ENCODE results near the gene DGAT2. TPM values are rescaled to one million over a fixed set of nuclear protein-coding genes. Genes with fewer than 3 reads are reported as not detected.

DGAT2 gene
- polyA plus RNA-seq, 1 donor (not counting 4 experiments of a cell fraction or from before 2014, with no cell fraction given), result 1.8 TPM

DNA sequence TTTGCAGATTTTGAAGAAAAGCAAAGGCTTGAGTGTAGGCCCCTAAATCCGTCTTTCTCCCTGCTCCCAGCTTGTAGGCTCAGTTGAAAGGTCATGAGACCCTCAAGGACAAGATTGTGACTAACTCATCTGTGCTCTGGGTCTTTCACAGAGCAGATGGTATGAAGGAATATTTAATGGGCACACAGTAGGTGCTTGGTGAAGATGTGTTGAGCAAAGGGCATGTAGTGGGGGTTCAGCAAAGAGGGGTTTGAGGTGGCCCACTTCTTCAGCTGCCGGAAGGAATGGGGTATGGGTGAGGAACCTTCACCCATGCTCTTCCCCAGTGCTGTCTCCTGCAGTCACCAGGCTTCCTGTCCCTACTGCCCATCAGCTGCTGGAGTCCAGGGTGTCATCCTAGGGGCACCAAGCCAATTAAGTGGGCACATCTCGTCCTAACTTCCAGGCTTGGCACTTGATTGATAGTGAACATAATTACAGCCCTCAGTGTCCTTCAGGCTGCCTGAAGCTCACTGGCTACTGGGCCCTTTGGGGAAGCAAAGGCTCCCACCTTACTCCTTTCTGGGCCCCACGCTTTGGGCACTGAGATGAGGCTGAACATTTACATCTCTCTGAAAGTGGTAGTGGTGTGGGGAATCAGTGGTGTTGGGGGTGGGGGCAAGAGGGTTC, 15.0 kb downstream of the DGAT2 start:
- no peaks in the 10 kb centered on the region for H3K27me3 ChIP-seq (ENCODE audit: control insufficient read depth, extremely low read depth, insufficient read depth, low read length)
- no peak overlapping the region for H3K4me3 ChIP-seq (ENCODE audit: control insufficient read depth in 2 of 3, extremely low read depth in 1 of 3, insufficient read depth in 2 of 3, low read depth in 1 of 3, low read length in 3 of 3)
- H3K4me2 ChIP-seq (ENCODE audit: control insufficient read depth, extremely low read depth, insufficient read depth, low read depth, low read length), result no peak overlapping the region
- H4K20me1 ChIP-seq (ENCODE audit: control insufficient read depth, extremely low read depth, insufficient read depth, low read length), result no peaks in the 10 kb centered on the region
- H3K9ac ChIP-seq (ENCODE audit: control insufficient read depth, extremely low read depth, insufficient read depth, low read length), result no peak overlapping the region
- no peaks in the 10 kb centered on the region for H3K9me3 ChIP-seq (ENCODE audit: control insufficient read depth, low read depth, low read length)
- H2AFZ ChIP-seq (ENCODE audit: control insufficient read depth, low read length), result no peak overlapping the region
- dilution Hi-C loops (cut with MboI; ENCODE audit: extremely low pct_ligation_motif_present, low sequenced_read_pairs), result no loop called here
- no peak overlapping the region for H3K27ac ChIP-seq (ENCODE audit: control insufficient read depth, insufficient read depth, low read length)
- FAIRE-seq, result no peak
- no peaks in the 10 kb centered on the region for H3K36me3 ChIP-seq (ENCODE audit: control insufficient read depth in 2 of 2, extremely low read depth in 1 of 2, insufficient read depth in 2 of 2, low read length in 2 of 2)
- no peaks in the 10 kb centered on the region for H3K9me1 ChIP-seq (ENCODE audit: control insufficient read depth, extremely low read depth, insufficient read depth, low read length)
- DNase-seq (ENCODE audit: low read depth, low spot score), result no peak
- no peaks in the 10 kb centered on the region for H3K4me1 ChIP-seq (ENCODE audit: control insufficient read depth, extremely low read depth, insufficient read depth, low read length)
- H3K79me2 ChIP-seq (ENCODE audit: control insufficient read depth, insufficient read depth, low read length), result no peaks in the 10 kb centered on the region
- TF ChIP-seq CTCF (optimal IDR thresholded peaks at IDR 0.05 in 1 of 3, IDR thresholded peaks at IDR 0.05 in 1 of 3, conservative IDR thresholded peaks at IDR 0.05 in 1 of 3; ENCODE audit: extremely low read depth in 1 of 3, insufficient read depth in 2 of 3, low read length in 3 of 3) (no peak), EZH2 (IDR thresholded peaks at IDR 0.05; ENCODE audit: low read length) (no peak)

GRCh38 chr11:75784085-75784478, 15.5 kb downstream of the DGAT2 start:
- H3K36me3 ChIP-seq (ENCODE audit: control insufficient read depth in 2 of 2, extremely low read depth in 1 of 2, insufficient read depth in 2 of 2, low read length in 2 of 2), result no peaks in the 10 kb centered on the region
- no peaks in the 10 kb centered on the region for H3K27me3 ChIP-seq (ENCODE audit: control insufficient read depth, extremely low read depth, insufficient read depth, low read length)
- no peaks in the 10 kb centered on the region for H3K9me1 ChIP-seq (ENCODE audit: control insufficient read depth, extremely low read depth, insufficient read depth, low read length)
- no peak for FAIRE-seq
- no peak overlapping the region for H3K4me2 ChIP-seq (ENCODE audit: control insufficient read depth, extremely low read depth, insufficient read depth, low read depth, low read length)
- H3K27ac ChIP-seq (ENCODE audit: control insufficient read depth, insufficient read depth, low read length), result no peak overlapping the region
- no peak overlapping the region for H2AFZ ChIP-seq (ENCODE audit: control insufficient read depth, low read length)
- H3K4me3 ChIP-seq (ENCODE audit: control insufficient read depth in 2 of 3, extremely low read depth in 1 of 3, insufficient read depth in 2 of 3, low read depth in 1 of 3, low read length in 3 of 3), result no peak overlapping the region
- no peaks in the 10 kb centered on the region for H3K4me1 ChIP-seq (ENCODE audit: control insufficient read depth, extremely low read depth, insufficient read depth, low read length)
- DNase-seq (ENCODE audit: low read depth, low spot score), result no peak
- H3K79me2 ChIP-seq (ENCODE audit: control insufficient read depth, insufficient read depth, low read length), result no peaks in the 10 kb centered on the region
- H4K20me1 ChIP-seq (ENCODE audit: control insufficient read depth, extremely low read depth, insufficient read depth, low read length), result no peaks in the 10 kb centered on the region
- H3K9ac ChIP-seq (ENCODE audit: control insufficient read depth, extremely low read depth, insufficient read depth, low read length), result no peak overlapping the region
- no peaks in the 10 kb centered on the region for H3K9me3 ChIP-seq (ENCODE audit: control insufficient read depth, low read depth, low read length)
- TF ChIP-seq EZH2 (IDR thresholded peaks at IDR 0.05; ENCODE audit: low read length) (no peak), CTCF (optimal IDR thresholded peaks at IDR 0.05 in 1 of 3, IDR thresholded peaks at IDR 0.05 in 1 of 3, conservative IDR thresholded peaks at IDR 0.05 in 1 of 3; ENCODE audit: extremely low read depth in 1 of 3, insufficient read depth in 2 of 3, low read length in 3 of 3) (no peak)
- dilution Hi-C loops (cut with MboI; ENCODE audit: extremely low pct_ligation_motif_present, low sequenced_read_pairs), result no loop called here
